GM19035 (cell line): ENCODE data around the gene ZBTB7C.

ENCODE experiments used
- ATAC-seq: cut with Tn5 transposase; IDR thresholded peaks from one replicate; pipeline ENCODE4 v1.9.1; 2021; ENCODE audit not compliant: unreplicated experiment

Gene ZBTB7C

DNA sequence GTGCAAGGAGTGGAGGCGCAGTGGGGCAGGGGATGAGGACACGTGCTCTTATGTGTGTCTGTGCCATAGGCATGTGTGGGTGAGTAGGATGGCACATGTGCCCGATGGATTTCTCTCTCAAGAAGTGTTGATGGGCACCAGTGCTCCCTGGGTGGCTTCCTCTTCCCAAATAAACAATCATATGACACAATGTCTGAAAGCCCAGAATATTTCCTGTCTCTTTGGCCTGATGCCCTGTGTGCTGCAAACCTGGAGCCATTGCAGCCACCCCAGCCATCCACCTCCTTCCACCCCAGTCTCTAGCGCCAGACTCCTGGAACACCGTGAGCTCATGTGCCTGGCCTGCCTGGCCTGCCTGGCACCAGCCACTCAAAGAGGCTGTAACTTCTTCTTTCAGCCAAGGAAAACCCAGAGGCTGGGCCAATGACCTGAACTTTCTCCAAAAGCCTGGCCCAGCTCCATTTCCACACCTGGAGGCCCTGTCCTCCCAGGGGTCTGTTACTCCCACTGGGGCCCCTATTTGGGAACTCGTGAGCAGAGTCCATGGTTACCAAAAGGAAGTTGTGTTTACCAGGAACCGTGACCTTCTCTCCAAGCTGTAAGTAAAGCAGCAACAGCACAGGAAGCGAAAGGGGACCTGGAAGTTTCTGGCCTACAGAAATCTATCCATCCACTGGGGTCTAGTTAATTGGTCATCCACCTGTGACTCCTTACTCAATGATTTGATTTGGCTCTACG, 9.5 kb upstream of the ZBTB7C start:
- no peak for ATAC-seq

- ATAC-seq = no peak
Observed at GRCh38 chr18:48417985-48418384, 8.8 kb upstream of the ZBTB7C start.

DNA sequence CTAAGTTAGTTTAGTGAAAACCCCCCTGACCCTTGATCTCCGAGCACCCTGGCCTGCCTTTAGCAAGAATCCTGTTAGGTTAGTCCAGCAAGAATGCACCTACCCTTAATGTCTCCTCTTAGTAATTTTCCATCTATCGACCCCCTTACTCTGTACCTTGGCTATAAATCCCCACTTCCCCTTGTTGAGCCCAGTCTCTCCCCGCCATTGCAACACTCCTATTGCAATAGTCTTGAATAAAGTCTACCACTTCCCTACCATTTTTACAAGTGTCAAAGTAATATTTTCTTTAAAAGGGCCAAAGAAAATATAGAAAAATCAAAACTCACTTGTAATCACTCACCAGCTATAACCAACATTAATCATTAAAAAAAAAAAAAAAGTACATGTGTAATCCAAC, 4.2 kb upstream of the ZBTB7C start:
- no peak for ATAC-seq

DNA sequence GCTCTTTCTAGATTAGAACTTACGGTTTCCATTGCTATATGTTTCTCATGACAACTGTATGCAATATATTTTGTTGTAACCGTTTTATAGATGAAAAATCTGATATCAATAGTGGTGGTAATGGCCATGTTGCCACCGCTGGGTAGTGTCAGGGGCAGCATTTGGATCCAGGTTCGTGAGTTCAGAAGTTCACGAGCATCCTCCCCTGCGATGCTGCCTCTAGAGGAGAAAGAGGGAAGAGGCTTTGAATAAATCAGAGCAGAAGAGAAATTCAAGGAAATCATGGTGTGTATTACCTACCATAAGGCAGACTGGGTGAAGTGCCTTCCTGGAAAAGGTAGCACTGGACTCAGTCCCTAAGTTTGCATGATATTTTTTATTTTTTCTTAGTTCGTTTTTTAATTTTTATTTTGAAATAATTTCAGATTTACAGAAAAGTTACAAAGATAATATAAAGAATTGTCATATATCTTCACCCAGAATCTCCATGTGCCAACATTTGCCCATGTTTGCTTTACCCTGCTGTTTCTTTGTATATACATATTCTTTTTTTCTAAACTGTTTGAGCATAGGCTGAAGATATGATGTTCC, 3.3 kb upstream of the ZBTB7C start:
- no peak for ATAC-seq

GRCh38 chr18:48410095-48410920, 1.1 kb upstream of the ZBTB7C start:
- ATAC-seq = peak; percentile 92

DNA sequence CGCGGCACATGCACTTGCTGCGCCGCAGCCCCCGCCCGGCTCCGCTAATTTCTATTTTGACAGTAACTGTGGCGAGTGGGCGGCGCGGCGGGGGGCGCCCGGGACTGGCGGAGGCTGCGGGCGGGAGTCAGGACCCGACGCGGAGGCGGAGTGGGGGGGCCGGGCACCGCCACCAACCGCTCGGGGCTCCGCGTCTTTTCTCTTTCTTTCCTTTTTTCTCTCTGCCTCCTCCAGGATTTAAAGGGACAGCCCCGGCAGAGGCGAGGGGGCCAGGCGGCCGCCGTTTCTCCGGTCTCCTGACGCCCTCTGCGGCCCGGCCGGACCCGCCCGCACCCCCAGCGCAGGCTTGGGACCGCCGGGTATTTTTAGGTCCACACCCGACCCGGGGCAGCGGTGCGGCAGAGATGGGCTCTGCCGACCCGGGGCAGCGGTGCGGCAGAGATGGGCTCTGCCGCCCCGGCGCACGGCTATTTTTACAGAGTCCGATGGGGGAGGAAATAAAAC, 460 bp upstream of the ZBTB7C start:
- peak; percentile 26 for ATAC-seq

- ATAC-seq = no peak
Observed at GRCh38 chr18:48408111-48408726, 964 bp downstream of the ZBTB7C start.

DNA sequence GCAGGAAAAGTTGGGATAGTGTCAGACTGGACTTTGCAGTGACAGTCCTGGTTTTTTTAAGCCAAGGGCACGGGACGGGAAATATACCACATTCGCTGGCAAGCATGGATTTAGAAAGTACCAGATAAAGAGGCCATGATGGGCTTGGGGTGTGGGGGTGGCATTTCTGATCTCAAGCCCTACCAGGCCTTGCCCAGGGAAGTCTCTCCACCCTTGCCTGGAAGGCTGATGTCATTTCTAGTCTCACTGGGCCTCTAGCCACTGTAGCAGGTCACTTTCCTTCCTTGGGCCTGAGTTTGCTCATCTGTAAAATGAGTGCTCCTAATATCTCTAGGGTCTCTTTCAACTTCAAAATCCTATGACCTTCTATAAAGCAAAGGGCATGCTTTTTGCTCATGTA, 1.8 kb downstream of the ZBTB7C start:
- ATAC-seq = no peak

- no peak for ATAC-seq
Observed at GRCh38 chr18:48405978-48406377, 3.2 kb downstream of the ZBTB7C start.

- ATAC-seq = no peak
Observed at GRCh38 chr18:48404716-48405507, 4.3 kb downstream of the ZBTB7C start.

DNA sequence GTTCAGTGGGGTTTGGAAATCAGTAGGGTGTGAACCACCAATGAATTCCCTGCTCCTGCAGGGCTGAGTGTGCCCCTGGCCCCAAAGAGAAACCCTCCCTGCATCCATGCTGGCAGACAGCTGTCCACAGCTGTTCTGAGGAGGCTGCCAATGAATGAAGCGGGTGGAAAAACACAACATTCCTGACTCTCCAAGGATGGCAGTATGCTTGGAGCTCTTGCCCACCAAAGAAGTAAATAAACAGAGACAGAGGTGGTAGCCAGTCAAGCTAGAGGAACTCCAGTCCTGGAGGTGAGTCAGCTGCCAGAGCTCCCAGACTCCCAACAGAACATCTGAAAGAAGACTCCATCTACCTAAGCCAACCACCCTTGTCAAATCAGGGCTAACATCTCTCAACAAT, 6.2 kb downstream of the ZBTB7C start:
- ATAC-seq = no peak

DNA sequence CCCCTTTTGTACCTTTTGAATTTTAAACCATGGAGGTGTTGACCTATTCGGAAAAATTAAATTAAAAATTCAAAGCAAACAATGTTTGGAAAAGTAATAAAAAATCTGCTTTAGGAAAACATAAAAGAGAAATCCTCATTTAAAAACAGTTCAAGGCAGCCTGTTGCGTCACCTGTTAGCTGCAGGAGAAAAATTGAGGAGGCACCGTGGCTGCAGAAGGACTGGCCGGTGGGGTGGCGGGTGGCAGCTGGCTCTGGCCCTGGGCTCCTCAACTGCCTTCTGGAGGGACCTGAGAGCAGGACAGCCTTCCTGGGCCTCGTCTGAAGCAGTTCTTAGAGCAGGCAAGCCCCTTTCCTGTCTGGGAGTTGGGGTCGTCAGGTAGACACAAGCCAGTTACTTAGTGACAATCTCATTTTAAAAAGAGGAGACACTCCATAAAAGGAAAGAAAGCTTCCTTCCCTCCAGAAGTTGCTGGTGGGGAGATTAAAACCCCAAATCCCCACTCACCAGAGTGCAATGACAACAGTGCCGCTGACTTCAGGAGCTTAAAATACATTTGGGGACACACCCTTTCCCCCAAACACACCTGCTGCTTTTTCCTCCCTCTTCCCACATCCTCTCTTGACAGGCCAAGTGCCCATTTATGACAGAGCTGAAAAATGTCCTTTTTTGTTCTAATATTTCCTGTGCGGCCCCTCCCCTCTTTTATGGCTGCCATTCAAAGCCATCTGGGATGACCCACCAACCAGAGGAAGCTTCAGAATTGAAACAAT, 9.7 kb downstream of the ZBTB7C start:
- no peak for ATAC-seq

- ATAC-seq = no peak
Observed at GRCh38 chr18:48398074-48398473, 11.1 kb downstream of the ZBTB7C start.

DNA sequence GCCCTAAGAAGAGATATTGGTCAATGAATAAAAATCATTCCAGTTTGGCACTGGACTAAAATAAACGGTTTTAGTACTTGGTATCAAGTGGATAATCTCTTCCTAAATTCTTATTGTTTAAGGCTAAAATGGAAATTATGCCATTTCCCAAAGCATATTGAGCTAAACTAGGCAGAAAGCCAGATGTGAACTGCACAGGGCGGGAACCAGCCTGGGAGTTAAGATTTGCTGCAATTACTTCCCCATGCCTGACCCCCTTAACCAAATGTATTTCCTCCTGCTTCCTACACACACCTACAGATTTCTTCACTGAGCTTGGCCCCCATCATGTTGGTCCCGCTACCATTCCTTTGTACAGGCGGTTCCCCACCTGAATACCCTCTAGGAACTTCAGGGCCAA, 12.2 kb downstream of the ZBTB7C start:
- ATAC-seq = no peak

DNA sequence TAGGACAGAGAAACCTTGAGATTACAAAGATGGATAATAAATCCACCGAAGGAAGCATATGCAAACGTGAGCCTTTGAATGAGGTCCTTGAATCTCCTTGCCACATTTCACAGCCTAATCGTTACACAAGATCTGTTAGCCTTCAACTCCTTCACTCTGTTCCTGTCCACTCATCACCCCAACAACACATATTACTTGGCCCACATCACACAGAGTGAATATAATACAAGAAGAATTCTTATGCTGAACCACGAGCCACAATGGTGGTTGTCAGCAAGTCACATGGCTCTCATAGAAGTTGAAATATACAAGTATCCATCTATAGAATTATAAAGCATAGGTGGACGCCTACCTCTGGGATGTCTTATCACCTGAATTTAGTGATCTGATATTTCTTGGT, 12.6 kb downstream of the ZBTB7C start:
- no peak for ATAC-seq

DNA sequence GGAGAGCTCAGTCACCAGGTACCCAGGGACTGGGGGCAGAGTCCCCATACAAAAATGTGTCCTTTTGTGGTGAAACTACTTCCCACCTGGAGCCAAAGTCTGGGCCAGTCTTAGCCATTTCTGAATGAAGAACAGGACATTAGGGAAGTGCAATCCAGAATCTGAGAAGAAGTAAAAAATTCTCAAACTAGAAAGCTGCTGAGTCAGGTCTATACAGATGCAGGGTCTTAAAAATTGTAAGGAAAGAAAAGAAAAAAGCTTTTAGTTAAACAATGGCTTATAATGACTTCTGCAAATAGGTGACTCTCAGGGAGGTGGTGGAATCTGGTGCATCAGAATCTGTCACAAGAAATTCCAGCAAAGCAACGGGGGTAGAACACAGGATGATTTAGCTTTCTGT, 13.5 kb downstream of the ZBTB7C start:
- ATAC-seq = no peak

DNA sequence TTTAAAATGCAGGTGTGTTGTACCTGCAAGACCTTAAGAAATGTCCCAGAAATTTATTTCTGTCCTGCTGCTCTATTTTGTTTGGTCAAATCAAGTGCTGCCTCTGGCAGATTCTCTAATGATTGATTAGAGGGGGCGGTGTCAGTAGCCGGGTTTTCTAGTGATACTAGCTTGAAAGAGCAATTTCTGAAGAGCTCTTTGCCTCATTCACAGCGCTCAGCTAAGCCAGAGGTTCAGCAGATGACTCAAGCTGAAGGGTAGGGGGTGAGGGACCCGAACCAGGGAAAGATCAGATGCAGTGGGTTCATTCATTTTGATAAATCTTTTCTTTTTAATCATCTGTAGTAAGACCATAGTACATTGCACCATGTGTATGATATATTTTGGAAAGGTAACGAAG, 15.0 kb downstream of the ZBTB7C start:
- ATAC-seq = no peak

DNA sequence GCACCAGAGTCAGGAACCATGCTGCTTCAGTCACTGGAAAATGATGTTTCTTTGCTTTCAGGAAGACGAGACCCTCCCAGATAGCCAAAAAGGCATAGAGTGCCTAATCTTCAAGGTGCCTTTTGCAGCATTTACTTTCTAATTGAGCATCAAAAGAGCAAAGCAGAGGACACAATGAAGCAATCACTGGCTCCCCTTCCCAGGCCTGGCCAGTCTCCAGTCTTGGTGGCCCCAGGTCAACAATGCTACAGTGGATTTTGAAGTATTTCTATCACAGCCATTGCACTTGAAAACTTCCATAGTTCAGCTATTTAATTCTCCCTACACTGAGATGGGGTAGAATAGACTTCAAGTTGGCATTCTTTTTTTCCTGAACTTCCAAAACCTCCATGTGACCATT, 15.4 kb downstream of the ZBTB7C start:
- ATAC-seq = no peak

DNA sequence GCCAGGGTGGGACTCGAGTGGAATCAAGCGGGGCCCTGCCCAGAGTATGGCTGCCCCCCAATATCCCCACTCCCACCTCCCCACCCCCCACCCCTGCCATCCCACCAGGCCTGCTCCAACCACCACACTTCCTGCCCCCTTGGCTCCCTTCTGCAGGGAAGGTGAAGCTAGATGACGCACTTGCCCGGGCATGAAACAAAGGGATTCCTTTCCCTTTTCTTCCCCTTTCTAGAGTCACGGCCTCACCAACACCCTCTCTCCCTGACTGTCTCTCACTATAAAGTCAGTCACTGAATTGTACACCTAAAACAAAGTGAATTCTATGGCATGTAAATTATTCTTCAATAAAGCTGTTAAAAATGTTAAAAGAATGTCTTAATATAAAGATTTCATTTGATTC, 16.0 kb downstream of the ZBTB7C start:
- no peak for ATAC-seq

DNA sequence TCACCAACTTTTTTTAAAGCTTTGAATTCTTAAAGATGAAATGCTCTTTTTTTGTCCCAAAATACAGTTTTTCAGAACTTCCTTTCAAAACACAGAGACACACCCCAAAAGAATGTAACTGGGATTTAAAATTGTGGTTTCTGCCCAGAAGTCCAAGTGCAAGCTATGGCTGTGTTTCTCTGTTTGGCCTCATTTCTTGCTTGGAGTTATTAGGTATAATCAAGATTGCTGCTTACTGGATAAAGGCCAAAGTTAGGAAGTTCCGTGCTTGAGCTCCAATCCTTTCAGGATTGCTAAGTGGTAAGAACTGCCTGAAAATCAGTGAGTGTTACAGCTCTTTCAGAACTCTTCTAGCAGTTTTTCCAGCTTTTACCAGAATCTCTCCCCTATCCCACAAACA, 16.9 kb downstream of the ZBTB7C start:
- no peak for ATAC-seq
